Astrocyte (in vitro differentiated cells and primary cell): Measurements from ENCODE around the gene LBR. TPM values are rescaled to one million over a fixed set of nuclear protein-coding genes. Genes with fewer than 3 reads are reported as not detected.

ENCODE experiments used
- DNase-seq: peaks from one replicate; pipeline ENCODE4 v3.0.0-alpha.2; 2010; ENCODE audit warnings: low read depth
- FAIRE-seq: peaks from 2 replicates; lab custom pipeline; 2011; peaks lifted over from hg19 to GRCh38; lab: Jason Lieb, UNC
- H2AFZ ChIP-seq: 2 replicates; pipeline ENCODE4 v1.6.0; 2012; ENCODE audit warnings: low read depth, low read length, inconsistent platforms
- H3K27ac ChIP-seq: 2 replicates; pipeline ENCODE4 v1.5.1; 2011; ENCODE audit warnings: low read depth, low read length, inconsistent platforms
- H3K27me3 ChIP-seq: 2 replicates; pipeline ENCODE4 v1.6.0; 2011; ENCODE audit warnings: low read length, inconsistent platforms; ENCODE audit not compliant: insufficient read depth
- H3K36me3 ChIP-seq: 2 replicates; pipeline ENCODE4 v1.5.1; 2011; ENCODE audit warnings: low read length, inconsistent platforms; ENCODE audit not compliant: insufficient read depth
- H3K4me1 ChIP-seq: 2 replicates; pipeline ENCODE4 v1.5.1; 2011; ENCODE audit warnings: low read length, inconsistent platforms; ENCODE audit not compliant: insufficient read depth
- H3K4me2 ChIP-seq: 2 replicates; pipeline ENCODE4 v1.6.0; 2012; ENCODE audit warnings: low read length, inconsistent platforms
- H3K4me3 ChIP-seq: 2 replicates; pipeline ENCODE4 v1.5.1; 2011; ENCODE audit warnings: low read depth, mild to moderate bottlenecking, low read length, inconsistent platforms; ENCODE audit not compliant: insufficient read depth
- H3K79me2 ChIP-seq: 2 replicates; pipeline ENCODE4 v1.6.0; 2012; ENCODE audit warnings: mild to moderate bottlenecking, low read length, inconsistent platforms; ENCODE audit not compliant: insufficient read depth
- H3K9ac ChIP-seq: 2 replicates; pipeline ENCODE4 v1.6.0; 2012; ENCODE audit warnings: mild to moderate bottlenecking, low read length, inconsistent platforms
- H3K9me3 ChIP-seq: 2 replicates; pipeline ENCODE4 v1.5.1; 2012; ENCODE audit warnings: low read depth, mild to moderate bottlenecking, low read length, inconsistent platforms; ENCODE audit not compliant: insufficient read depth
- H4K20me1 ChIP-seq: 2 replicates; pipeline ENCODE4 v1.6.0; 2012; ENCODE audit warnings: low read length, inconsistent platforms; ENCODE audit not compliant: insufficient read depth
- H3K27ac Mint-ChIP-seq: one replicate; pipeline ENCODE4 v1.8.0; 2021; ENCODE audit warnings: mild to moderate bottlenecking, mixed read lengths; ENCODE audit not compliant: unreplicated experiment
- H3K27me3 Mint-ChIP-seq: one replicate; pipeline ENCODE4 v1.8.0; 2021; ENCODE audit warnings: low read depth, mixed read lengths; ENCODE audit not compliant: unreplicated experiment
- H3K36me3 Mint-ChIP-seq: one replicate; pipeline ENCODE4 v1.8.0; 2021; ENCODE audit warnings: low read depth, mixed read lengths; ENCODE audit not compliant: unreplicated experiment
- H3K4me1 Mint-ChIP-seq: one replicate; pipeline ENCODE4 v1.8.0; 2021; ENCODE audit warnings: low read depth, mixed read lengths; ENCODE audit not compliant: unreplicated experiment
- H3K4me3 Mint-ChIP-seq: one replicate; pipeline ENCODE4 v1.8.0; 2021; ENCODE audit warnings: mild to moderate bottlenecking, moderate library complexity, mixed read lengths; ENCODE audit not compliant: unreplicated experiment
- H3K9me3 Mint-ChIP-seq: one replicate; pipeline ENCODE4 v1.8.0; 2021; ENCODE audit warnings: mild to moderate bottlenecking, mixed read lengths; ENCODE audit not compliant: unreplicated experiment
- CTCF ChIP-seq: IDR thresholded peaks from 2 replicates; pipeline ENCODE4 v1.5.1; 2011; ENCODE audit warnings: low read depth, mild to moderate bottlenecking, inconsistent platforms, low read length, moderate library complexity; ENCODE audit not compliant: insufficient read depth
- EZH2 ChIP-seq: IDR thresholded peaks from 2 replicates; pipeline ENCODE4 v1.6.1; 2012; ENCODE audit warnings: mild to moderate bottlenecking, low read length, inconsistent platforms; ENCODE audit not compliant: insufficient read depth
- total RNA-seq: library from RNA; stranded (reverse); gene quantifications from 2 replicates; pipeline ENCODE4 v1.2.1, GENCODE V29; 2021

The LBR gene
- total RNA-seq, 1 donor from 2014 or later: 42.6 TPM

DNA sequence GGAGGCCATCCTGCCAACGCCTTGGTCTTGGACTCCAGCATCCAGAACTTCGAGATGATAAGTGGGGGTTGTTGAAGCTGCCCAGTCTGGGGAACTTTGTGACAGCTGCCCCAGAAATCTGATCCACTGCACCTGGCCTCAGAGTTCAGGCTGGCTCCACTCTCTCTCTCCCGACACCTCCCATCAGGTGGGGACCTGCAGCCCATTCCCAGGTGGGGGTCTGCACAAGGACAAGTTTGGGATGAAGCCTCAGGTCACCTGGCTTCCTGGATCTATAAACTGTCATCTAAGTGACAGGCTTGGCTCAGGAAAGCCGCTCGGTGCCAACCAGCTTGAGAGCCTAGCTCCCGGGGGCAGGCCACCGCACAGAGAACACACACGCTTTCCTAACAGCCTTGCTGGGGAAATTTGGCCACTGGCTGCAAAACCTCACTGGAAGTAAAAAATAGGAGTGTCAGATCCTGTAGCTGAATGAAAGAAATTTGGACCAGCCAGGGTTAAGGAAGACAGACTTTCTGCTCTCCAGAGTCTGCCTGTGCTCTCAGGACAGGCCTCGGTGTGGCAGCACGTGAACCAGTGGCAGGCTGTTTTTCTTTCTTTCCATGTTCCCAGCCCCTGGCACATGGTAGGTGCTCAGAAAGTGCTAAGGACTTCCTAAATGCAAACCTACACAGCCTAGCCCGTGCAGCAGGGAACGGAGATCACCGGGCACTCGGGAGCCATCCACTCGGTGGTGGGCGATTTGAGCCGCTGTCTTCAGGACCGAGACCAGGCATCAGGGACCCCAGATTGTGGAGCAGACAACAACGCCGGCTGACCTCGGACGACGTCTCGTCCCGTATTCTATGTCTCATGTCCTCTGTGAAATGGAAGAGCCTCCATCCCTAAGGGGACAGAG lies 42.6 kb upstream of the LBR start:
- no peak for TF ChIP-seq CTCF
- no peak for TF ChIP-seq EZH2
- Histone ChIP-seq H3K4me2 (no peak overlapping the region), H3K27me3 (no peaks in the 10 kb centered on the region), H3K9me3 (no peaks in the 10 kb centered on the region), H3K36me3 (no peaks in the 10 kb centered on the region), H4K20me1 (no peaks in the 10 kb centered on the region), H3K9ac (no peak overlapping the region), H3K4me1 (peaks cover 14% of the 10 kb centered on the region), H3K4me3 (no peak overlapping the region), H2AFZ (no peak overlapping the region), H3K27ac (no peak overlapping the region), H3K79me2 (no peaks in the 10 kb centered on the region)
- peaks cover 2% of the 10 kb centered on the region for H3K36me3 Mint-ChIP-seq
- DNase-seq (no peak), FAIRE-seq (no peak)
- H3K27ac Mint-ChIP-seq: no peak overlapping the region
- peaks cover 9% of the 10 kb centered on the region for H3K4me1 Mint-ChIP-seq
- H3K9me3 Mint-ChIP-seq: no peaks in the 10 kb centered on the region
- no peaks in the 10 kb centered on the region for H3K27me3 Mint-ChIP-seq
- H3K4me3 Mint-ChIP-seq: no peak overlapping the region

- no peak for TF ChIP-seq CTCF
- no peak for TF ChIP-seq EZH2
- no peaks in the 10 kb centered on the region for H3K9me3 ChIP-seq
- Mint-ChIP-seq H3K27ac (no peak overlapping the region), H3K9me3 (no peaks in the 10 kb centered on the region), H3K27me3 (no peaks in the 10 kb centered on the region), H3K4me1 (peaks cover 14% of the 10 kb centered on the region), H3K36me3 (peaks cover 2% of the 10 kb centered on the region), H3K4me3 (no peak overlapping the region)
- no peak overlapping the region for H2AFZ ChIP-seq
- H4K20me1 ChIP-seq: no peaks in the 10 kb centered on the region
- H3K27me3 ChIP-seq: no peaks in the 10 kb centered on the region
- H3K79me2 ChIP-seq: no peaks in the 10 kb centered on the region
- FAIRE-seq (no peak), DNase-seq (no peak)
- H3K36me3 ChIP-seq: no peaks in the 10 kb centered on the region
- H3K4me1 ChIP-seq: peaks cover 21% of the 10 kb centered on the region
- H3K4me3 ChIP-seq: no peak overlapping the region
- no peak overlapping the region for H3K4me2 ChIP-seq
- no peak overlapping the region for H3K27ac ChIP-seq
- H3K9ac ChIP-seq: no peak overlapping the region
Measured at GRCh38 chr1:225469051-225469450, 41.2 kb upstream of the LBR start.
